PC-9 (cell line): ENCODE measurements around the gene CFAP54. TPM values are rescaled to one million over a fixed set of nuclear protein-coding genes. Genes with fewer than 3 reads are reported as not detected.

ENCODE experiments used
- BruUV-seq: library from RNA; stranded (reverse); fragments of 400-500 nt; replicated peaks from 2 replicates; lab custom pipeline; 2021; lab: Mats Ljungman, UMichigan
- CTCF ChIA-PET: fragments of 300-600 bp; sonication (Branson Sonifier 250); formaldehyde crosslinking; loops from one replicate; lab custom pipeline; 2022; ENCODE audit warnings: antibody characterized with exemption; lab: Charles Lee
- POLR2A ChIA-PET: fragments of 300-600 bp; sonication (Branson Sonifier 250); formaldehyde crosslinking; loops from one replicate; lab custom pipeline; 2022; ENCODE audit warnings: antibody characterized with exemption; ENCODE audit not compliant: unreplicated experiment; lab: Charles Lee
- DNase-seq, 2 experiments: peaks; one replicate each; pipeline versions ENCODE4 v3.0.0 to v3.0.0-alpha.2; 2015 to 2022; ENCODE audit warnings: mixed read lengths in 1 of 2
- H2AFZ ChIP-seq: fragments of 200-600 bp; sonication (generic); 2 replicates; pipeline ENCODE4 v1.8.1; 2017; ENCODE audit warnings: antibody characterized with exemption
- H3F3A ChIP-seq: fragments of 200-600 bp; sonication (generic); 2 replicates; pipeline ENCODE4 v1.8.1; 2017; ENCODE audit warnings: antibody characterized with exemption, mild to moderate bottlenecking, low read depth; ENCODE audit not compliant: insufficient read depth
- H3K27ac ChIP-seq: fragments of 200-600 bp; sonication (generic); 2 replicates; pipeline ENCODE4 v1.6.1; 2016; ENCODE audit warnings: mixed run types
- H3K27me3 ChIP-seq: fragments of 200-600 bp; sonication (generic); 2 replicates; pipeline ENCODE4 v1.6.1; 2016; ENCODE audit warnings: low read depth, mixed run types; ENCODE audit not compliant: insufficient read depth
- H3K36me3 ChIP-seq: fragments of 200-600 bp; sonication (generic); 2 replicates; pipeline ENCODE4 v1.6.1; 2016; ENCODE audit warnings: low read depth, mixed run types
- H3K4me1 ChIP-seq: fragments of 200-600 bp; sonication (generic); replicated peaks from 2 replicates; pipeline ENCODE4 v1.6.1; 2016; ENCODE audit warnings: mixed run types; ENCODE audit not compliant: insufficient read depth
- H3K4me2 ChIP-seq: fragments of 200-600 bp; sonication (generic); 2 replicates; pipeline ENCODE4 v1.6.1; 2017; ENCODE audit warnings: mixed run types
- H3K4me3 ChIP-seq: fragments of 200-600 bp; sonication (generic); 2 replicates; pipeline ENCODE4 v1.6.1; 2016; ENCODE audit warnings: mixed run types
- H3K79me2 ChIP-seq: fragments of 200-600 bp; sonication (generic); 2 replicates; pipeline ENCODE4 v1.6.1; 2017; ENCODE audit warnings: low read depth, mixed run types
- H3K9me2 ChIP-seq: fragments of 200-600 bp; sonication (generic); 2 replicates; pipeline ENCODE4 v1.8.1; 2017; ENCODE audit warnings: mild to moderate bottlenecking; ENCODE audit not compliant: insufficient read depth
- H3K9me3 ChIP-seq: fragments of 200-600 bp; sonication (generic); 2 replicates; pipeline ENCODE4 v1.8.1; 2016; ENCODE audit warnings: low read depth; ENCODE audit not compliant: insufficient read depth
- H4K20me1 ChIP-seq: fragments of 200-600 bp; sonication (generic); 2 replicates; pipeline ENCODE4 v1.8.1; 2017; ENCODE audit not compliant: insufficient read depth
- CTCF ChIP-seq: fragments of 200-600 bp; sonication (generic); conservative IDR thresholded peaks from 2 replicates; pipeline ENCODE4 v1.6.1; 2017; ENCODE audit warnings: mixed run types, antibody characterized with exemption, mild to moderate bottlenecking, moderate library complexity
- EZH2 ChIP-seq: fragments of 200-600 bp; sonication (generic); IDR thresholded peaks from 2 replicates; pipeline ENCODE4 v1.8.0; 2017; ENCODE audit warnings: antibody characterized with exemption, low read depth
- intact Hi-C: fragments of 100-400 bp; cut with micrococcal nuclease; formaldehyde crosslinking; loops from one replicate; pipeline ENCODE4 v1.10.0; 2022; ENCODE audit not compliant: unreplicated experiment
- total RNA-seq: library from RNA; stranded (reverse); gene quantifications from 2 replicates; pipeline ENCODE4 v1.2.3, GENCODE V29; 2021

CFAP54 gene
- total RNA-seq, 1 experiment from 2014 or later, result 16.4 TPM

- no peaks in the 10 kb centered on the region; the same call in 1 of the 2 replicates for H3K9me2 ChIP-seq
- no peaks in the 10 kb centered on the region for H4K20me1 ChIP-seq
- TF ChIP-seq EZH2, result no peak
- no peak for TF ChIP-seq CTCF
- no peaks in the 10 kb centered on the region for H3K9me3 ChIP-seq
- no peak overlapping the region for H3K4me3 ChIP-seq
- no peaks in the 10 kb centered on the region for H3K36me3 ChIP-seq
- H3K4me2 ChIP-seq, result no peak overlapping the region
- H3K79me2 ChIP-seq, result no peaks in the 10 kb centered on the region
- no peak for DNase-seq
- H2AFZ ChIP-seq, result no peak overlapping the region
- CTCF ChIA-PET, result no interaction called here
- H3K4me1 ChIP-seq, result no peaks in the 10 kb centered on the region
- H3F3A ChIP-seq, result no peaks in the 10 kb centered on the region
- no peaks in the 10 kb centered on the region for H3K27me3 ChIP-seq
- intact Hi-C loops, result no loop called here
- POLR2A ChIA-PET, result no interaction called here
- H3K27ac ChIP-seq, result no peak overlapping the region
- no TSS peak for BruUV-seq
These were observed 320.1 kb downstream of the CFAP54 start for GRCh38 chr12:96809522-96809921.

- no peak for DNase-seq
- Histone ChIP-seq H3K9me2 (no peaks in the 10 kb centered on the region; the same call in 1 of the 2 replicates), H3K4me1 (no peaks in the 10 kb centered on the region), H3K27me3 (no peaks in the 10 kb centered on the region), H3K27ac (no peak overlapping the region), H3K4me2 (no peak overlapping the region), H3K79me2 (no peaks in the 10 kb centered on the region), H3F3A (no peaks in the 10 kb centered on the region), H4K20me1 (no peaks in the 10 kb centered on the region), H3K4me3 (no peak overlapping the region), H3K36me3 (no peaks in the 10 kb centered on the region), H2AFZ (no peak overlapping the region), H3K9me3 (no peaks in the 10 kb centered on the region)
- no TSS peak for BruUV-seq
- intact Hi-C loops, result no loop called here
- no peak for TF ChIP-seq CTCF
- no peak for TF ChIP-seq EZH2
- POLR2A ChIA-PET, result no interaction called here
- CTCF ChIA-PET, result no interaction called here
These were observed 320.7 kb downstream of the CFAP54 start for GRCh38 chr12:96810057-96810456.

GRCh38 chr12:96810477-96810876 lies 321.1 kb downstream of the CFAP54 start:
- no peaks in the 10 kb centered on the region for H3F3A ChIP-seq
- H3K9me3 ChIP-seq, result no peaks in the 10 kb centered on the region
- ChIA-PET POLR2A (no interaction called here), CTCF (no interaction called here)
- BruUV-seq, result no TSS peak
- no peaks in the 10 kb centered on the region; the same call in 1 of the 2 replicates for H3K9me2 ChIP-seq
- H3K79me2 ChIP-seq, result no peaks in the 10 kb centered on the region
- no peaks in the 10 kb centered on the region for H3K27me3 ChIP-seq
- H3K27ac ChIP-seq, result no peak overlapping the region
- DNase-seq, result no peak
- H3K36me3 ChIP-seq, result no peaks in the 10 kb centered on the region
- H3K4me1 ChIP-seq, result no peaks in the 10 kb centered on the region
- no peak overlapping the region for H3K4me3 ChIP-seq
- no peaks in the 10 kb centered on the region for H4K20me1 ChIP-seq
- TF ChIP-seq CTCF, result no peak
- no peak for TF ChIP-seq EZH2
- H3K4me2 ChIP-seq, result no peak overlapping the region
- no peak overlapping the region for H2AFZ ChIP-seq
- intact Hi-C loops, result no loop called here
